Uterus (tissue), 2 donors: ENCODE data around the gene PARP8.

Source experiments
- CTCF ChIP-seq, 4 experiments: fragments of 200-600 bp in 2 of 4; fragments of 450-650 bp in 2 of 4; sonication (generic) in 2 of 4; IDR thresholded peaks; one replicate each; pipeline ENCODE4 v1.5.1; 2016 to 2019; ENCODE audit warnings: antibody characterized with exemption in 4 of 4, mild to moderate bottlenecking in 2 of 4, moderate library complexity in 1 of 4
- POLR2A ChIP-seq, 2 donors: fragments of 450-650 bp; IDR thresholded peaks; one replicate each; pipeline ENCODE4 v1.6.1; 2016; ENCODE audit warnings: antibody characterized with exemption in 2 of 2, mild to moderate bottlenecking in 1 of 2, moderate library complexity in 1 of 2

- TF ChIP-seq CTCF (IDR thresholded peaks at IDR 0.05) (no peak), POLR2A (IDR thresholded peaks at IDR 0.05) (no peak)
Observed at GRCh38 chr5:50767588-50767987, 101.2 kb downstream of the PARP8 start.
